Jurkat, Clone E6-1 (cell line): ENCODE results near the gene STEAP2.

Experiments used
- DNase-seq: peaks from one replicate; pipeline ENCODE4 v3.0.0-alpha.2; 2011; ENCODE audit warnings: low read depth, low spot score
- H3K4me3 ChIP-seq: 2 replicates; pipeline ENCODE4 v1.5.1; 2011; ENCODE audit warnings: mild to moderate bottlenecking, low read length, control low read depth, moderate library complexity

The STEAP2 gene

DNA sequence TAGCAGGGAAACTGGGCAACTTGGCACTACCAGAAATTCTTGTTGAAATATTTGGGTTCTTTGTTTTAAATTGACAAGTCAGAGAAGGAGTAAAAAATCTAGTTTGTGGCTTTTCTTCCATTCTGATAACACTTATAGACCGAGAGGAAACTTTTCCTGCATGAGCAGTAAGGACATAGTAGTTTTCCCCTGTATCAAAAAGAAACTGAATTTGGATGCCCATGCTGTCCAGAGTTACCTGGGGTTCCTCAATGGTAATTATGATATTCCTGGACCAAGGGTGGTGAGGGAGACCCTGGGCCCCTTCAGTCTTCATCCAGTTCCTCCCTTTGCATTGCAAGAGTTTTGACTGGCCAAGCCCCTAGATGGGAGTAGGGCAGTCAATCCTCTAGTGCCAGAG lies 19.9 kb upstream of the STEAP2 start:
- DNase-seq, result no peak
- H3K4me3 ChIP-seq, result no peak overlapping the region

DNA sequence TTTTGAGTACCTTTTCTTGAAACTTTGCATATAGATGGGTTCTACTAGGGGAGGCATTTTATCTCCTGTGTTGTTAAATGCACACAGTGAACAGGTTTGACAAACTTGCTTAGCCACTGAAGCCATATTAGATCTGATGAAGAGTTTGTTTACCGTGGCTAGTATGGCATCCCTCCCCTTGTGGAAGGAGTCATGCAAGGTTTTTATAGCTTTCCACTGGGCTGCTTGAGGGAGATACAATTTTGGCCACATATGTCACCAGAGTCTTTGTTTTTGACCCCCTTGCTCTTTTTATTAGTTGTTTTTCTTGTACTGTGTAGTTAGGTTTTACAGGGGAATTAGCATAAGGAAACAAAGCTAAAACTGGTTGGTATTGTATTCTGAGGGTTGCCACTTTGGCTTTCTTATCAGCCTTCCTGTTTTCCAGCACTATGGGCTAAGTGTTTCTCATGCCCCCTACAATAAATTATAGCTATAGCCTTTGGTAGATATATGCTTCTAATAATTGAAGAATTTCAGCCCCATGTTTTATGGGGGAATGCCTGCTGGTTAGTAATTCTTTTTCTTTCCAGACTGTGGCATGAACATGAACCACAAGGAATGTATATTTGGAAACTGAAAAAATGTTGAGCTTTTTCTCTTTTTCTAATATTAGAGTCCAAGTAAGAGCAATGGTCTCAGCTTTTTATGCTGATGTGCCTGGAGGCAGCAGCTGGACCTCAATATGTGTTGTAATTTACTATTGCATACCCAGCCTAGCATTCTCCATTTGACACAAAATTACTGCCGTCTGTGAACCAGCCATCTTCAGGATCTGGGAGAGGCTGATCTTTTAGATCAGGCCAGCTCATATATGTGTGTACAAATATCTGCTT lies 18.4 kb upstream of the STEAP2 start:
- DNase-seq, result no peak
- no peak overlapping the region for H3K4me3 ChIP-seq

DNA sequence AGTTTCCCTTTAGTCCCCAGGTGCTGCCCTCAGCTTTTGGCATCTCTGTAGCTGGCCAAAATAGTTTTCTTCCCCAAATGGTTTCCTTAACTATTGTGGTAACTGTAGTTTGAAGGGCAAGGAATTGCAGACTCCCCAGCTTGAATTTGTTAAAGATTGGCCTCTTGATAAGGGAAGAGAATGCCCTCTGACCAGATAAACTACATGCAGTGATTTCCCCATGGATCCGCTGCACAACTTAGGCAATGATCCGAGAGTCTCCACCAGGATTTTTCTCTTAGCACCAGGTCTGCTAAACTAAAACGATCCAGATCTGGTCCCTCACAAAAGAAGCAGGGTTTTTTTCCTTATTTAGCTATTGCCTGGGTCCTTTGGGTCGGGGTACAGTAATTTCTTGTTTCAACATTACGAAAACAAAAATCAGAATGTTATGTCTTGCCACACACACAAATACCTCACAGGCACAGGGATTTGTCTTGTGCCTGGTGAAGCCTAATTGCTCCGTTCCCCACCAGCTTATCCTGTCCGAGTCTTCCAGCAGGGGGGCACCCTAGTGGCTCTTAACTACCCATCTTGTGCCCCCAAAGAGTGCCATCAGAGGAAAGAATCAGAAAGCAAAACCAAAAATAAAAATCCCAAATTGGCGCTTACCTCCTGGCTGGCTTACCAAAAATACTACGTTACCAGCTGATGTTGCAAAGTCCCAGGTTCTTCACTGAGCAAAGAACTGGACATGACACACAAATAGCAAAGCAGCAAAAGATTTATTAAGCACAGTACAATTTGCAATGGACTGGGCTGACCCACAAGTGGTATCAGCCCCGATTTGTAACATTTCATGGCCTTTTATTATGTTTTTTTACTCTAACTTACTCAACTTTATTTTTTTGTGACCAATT lies 16.4 kb upstream of the STEAP2 start:
- H3K4me3 ChIP-seq, result no peak overlapping the region
- no peak for DNase-seq

DNA sequence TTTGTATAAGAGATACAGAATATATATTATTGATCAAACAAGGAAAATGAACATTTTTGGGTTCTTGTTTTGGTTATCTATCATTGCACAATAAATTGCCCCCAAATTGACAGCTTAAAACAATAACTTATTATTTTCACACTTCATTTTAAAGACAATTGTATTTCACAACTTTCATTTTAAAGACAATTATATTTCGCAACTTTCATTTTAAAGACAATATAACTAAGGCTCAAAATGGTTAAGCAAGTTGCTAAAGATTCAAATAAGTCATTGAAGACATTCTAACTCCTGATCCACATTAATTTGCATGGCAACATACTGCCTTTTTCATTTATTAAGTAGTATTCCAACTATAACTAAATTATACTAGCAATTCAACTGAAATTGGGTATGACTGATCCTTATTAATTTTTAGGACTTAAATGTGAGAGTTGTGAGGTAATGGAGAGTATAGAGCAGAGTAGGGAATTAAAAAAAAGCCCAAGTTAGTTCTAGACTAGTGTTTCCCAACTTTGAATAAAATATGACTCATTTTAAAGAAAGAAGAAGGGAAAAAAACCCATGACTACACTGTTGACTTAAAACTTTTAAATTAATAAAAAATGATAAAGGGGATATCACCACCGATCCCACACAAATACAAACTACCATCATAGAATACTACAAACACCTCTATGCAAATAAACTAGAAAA lies 9.9 kb upstream of the STEAP2 start:
- H3K4me3 ChIP-seq, result no peak overlapping the region
- DNase-seq, result no peak

DNA sequence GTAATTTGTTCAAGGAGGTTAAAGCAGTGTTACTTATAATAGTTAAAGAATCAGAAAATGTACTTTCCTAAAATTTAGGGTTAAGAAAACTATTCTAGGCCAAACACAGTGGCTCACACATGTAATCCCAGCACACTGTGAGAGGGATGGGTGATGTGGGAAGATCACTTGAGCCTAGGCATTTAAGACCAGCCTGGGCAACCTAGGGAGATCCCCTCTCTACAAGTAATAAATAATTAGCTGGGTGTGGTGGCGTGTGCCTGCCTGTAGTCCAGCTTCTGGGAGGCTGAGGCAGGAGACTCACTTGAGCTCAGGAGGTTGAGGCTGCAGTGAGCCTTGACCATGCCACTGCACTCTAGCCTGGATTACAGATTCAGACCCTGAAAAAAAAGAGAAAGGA lies 3.6 kb upstream of the STEAP2 start:
- H3K4me3 ChIP-seq, result no peak overlapping the region
- no peak for DNase-seq

DNA sequence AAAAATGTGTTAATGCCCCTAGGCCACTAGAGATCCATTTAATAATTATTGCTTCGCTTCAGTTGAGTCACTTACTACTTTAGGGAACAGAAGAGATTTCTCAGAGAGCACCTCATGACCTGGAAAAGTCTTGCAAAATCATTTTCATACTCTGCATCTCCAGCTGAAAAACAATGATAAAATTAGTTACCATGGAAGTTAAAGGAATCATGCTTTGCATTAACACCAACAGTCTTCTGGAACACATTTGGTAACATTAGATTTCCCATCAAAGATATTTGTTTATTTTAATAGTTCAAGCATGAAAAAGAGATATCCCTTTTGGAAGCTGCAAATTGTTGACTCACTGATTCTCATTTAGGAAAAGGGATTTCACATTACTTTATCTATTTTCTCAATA lies 1.8 kb upstream of the STEAP2 start:
- no peak overlapping the region for H3K4me3 ChIP-seq
- DNase-seq, result no peak

DNA sequence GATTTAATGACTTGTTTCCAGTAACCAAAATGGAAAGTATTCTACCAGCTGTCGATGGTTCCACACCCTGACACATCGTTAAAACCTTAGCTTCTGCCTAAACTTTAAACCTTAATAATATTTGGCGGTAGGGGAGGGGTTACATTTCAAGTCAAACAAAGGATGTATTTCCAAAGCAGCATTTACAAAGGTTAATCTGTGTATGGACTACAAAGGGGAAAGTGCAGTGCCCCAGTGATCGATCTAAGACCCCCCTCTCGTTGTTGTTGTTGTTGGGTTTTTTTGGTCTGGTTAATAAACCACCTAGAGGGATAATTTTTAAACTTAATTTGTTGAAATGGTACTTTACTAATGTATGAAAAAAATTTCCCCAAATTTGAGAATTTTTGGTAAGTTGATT lies 1.1 kb upstream of the STEAP2 start:
- no peak for DNase-seq
- H3K4me3 ChIP-seq, result no peak overlapping the region

DNA sequence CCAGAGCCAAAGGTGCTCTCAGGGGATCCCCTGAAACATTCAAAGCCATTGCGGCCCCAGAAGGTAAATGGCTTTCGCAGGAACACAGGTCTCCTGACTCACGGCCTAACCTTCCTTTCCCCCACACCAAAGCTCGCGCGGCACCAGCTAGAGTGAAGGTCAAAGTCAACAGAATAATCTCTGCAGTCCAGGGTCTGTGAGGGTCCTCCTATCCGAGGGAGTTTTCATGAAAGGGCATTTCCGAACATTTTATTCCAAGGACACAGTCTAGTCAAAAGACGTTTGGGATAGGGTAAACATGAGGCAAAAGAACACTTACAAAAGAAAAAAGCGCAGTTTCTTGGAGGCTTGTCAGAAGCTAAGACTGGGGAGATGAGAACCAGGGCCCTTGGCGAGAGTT lies 559 bp upstream of the STEAP2 start:
- no peak overlapping the region for H3K4me3 ChIP-seq
- DNase-seq, result no peak

DNA sequence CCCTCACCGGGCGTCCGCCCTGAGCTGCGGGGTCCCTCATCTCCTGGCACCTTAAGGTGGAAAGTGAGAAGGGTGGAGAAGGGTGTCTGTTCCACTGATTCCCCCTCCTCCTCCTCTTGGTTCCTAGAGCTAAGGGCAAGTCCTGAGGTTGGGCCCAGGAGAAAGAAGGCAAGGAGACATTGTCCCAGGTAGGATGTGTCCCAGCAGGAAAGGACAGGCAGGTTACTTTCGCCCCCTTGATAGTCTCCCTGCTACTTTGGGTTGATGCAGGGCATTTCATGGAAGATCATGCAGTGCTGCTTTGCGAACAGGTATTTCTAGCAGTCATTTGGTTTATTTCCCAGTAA lies 582 bp downstream of the STEAP2 start:
- DNase-seq, result no peak
- H3K4me3 ChIP-seq, result no peak overlapping the region

DNA sequence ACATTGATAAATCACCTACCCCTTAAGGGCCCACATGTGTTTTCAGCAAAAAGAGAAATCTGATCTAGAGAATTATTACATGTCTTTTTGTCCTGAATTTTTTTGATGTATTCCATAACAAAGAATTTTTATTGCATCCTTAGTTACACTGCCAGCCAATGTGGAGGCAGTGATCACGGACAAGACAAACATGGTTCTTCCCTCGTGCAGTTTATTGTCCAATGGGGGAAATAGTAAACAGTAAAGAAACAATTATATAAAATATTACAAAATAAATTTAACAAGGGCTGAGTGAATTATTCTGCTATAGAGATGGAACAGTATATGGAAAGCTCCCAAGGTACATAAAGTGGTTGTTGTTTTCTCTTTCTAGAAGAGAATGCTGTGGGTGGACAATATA lies 2.0 kb downstream of the STEAP2 start:
- DNase-seq, result no peak
- no peak overlapping the region for H3K4me3 ChIP-seq

DNA sequence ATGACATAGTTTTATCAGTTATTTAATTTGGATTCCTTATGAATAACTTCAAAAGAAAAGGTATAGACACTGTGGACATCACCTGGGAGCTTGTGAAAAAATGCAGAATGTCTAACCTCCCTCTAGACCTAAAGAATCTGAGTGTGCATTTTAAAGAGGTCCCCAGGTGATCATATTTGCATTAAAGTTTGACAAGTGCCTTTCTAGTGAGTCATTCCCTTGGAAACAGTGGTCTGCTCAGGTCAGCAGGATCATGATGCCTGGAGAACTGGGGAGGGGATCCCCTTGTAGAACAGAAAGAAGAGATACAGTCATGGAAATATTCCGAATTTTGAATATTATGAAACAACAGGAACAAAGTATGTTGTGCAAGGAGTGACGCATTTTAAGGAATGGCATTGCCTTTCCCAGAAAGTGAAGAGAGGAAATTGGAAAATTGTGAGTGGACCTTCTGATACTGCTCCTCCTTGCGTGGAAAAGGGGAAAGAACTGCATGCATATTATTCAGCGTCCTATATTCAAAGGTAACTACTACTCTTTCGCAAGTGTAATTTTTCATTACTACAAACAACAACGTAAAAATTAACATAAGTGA lies 4.6 kb downstream of the STEAP2 start:
- DNase-seq, result no peak
- no peak overlapping the region for H3K4me3 ChIP-seq

DNA sequence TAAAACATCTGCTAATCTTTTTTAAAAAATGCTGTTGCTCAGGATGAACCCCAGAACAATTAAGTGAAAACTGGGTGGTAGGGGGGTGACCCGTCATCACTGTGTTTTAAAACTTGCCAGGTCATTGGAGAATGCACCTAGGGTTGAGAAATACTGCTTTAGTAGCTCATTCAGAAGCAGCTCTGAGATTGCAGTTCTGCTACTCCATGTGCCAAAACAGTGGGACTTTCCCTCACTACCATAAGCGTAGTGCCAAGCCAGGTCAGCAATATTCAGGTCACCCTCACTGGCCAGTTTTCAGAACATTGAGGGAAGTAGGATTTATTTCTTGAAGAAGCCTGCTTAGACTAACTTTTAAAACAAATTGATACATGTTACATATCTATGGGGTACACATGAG lies 5.2 kb downstream of the STEAP2 start:
- DNase-seq, result no peak
- no peak overlapping the region for H3K4me3 ChIP-seq

DNA sequence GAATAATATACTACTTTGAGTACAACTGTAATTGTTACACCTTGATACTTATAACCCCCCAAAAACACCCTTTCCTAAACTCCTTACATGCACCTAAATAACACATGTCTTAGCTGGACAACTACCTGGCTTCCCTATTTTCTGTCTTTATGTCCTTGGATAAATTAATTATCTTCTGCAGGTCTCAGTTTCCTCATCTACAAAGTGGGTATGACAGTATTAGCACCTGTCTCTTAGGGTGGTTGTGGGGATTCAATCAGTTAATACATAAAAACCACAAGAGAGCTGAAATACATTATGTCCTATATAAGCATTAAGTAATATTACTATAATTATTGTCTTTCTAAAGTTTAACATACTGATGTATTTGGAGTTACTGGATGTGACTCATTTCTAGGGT lies 10.8 kb downstream of the STEAP2 start:
- H3K4me3 ChIP-seq, result no peak overlapping the region
- no peak for DNase-seq

DNA sequence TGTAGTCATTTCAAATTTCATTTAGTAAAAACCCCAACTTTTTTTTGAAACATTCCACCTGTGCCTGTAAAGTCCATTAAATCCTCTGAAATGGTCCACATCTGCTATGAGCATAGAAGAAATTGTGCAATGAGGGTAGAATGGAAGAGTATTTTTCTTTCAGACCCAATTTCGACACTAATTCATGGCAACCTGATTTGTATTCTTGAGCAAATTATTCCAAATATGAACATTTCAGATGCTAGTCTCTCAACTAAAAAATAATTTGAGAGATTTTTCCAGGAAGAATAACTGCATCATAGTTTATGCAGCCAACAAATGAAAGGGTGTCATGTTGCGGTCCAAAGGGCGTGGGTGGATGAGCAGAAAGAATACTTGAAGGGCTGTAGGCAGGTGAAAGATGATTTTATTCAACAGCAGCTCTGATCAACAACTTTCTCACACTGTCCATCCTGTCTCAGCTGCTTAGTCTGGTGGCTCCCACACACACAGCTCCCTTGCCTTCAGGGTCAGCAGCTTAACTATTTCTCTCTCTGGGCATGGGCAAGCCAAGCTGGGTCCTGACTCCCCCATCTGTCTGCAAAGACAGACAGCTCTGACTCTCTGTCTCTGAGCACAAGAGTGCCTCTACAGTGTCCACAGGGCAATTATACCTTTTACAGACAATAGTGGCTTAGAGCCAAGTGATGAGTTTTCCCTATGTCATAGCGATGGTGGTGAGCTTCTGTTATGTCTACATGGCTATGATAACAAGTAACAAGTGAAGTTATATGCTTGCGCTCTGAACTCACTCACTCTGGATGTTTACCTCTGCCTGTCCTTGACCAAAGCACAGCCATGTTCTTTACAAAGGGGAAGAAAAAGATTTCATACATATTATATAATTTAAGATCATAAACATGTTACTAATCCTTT lies 11.5 kb downstream of the STEAP2 start:
- DNase-seq, result no peak
- H3K4me3 ChIP-seq, result no peak overlapping the region

DNA sequence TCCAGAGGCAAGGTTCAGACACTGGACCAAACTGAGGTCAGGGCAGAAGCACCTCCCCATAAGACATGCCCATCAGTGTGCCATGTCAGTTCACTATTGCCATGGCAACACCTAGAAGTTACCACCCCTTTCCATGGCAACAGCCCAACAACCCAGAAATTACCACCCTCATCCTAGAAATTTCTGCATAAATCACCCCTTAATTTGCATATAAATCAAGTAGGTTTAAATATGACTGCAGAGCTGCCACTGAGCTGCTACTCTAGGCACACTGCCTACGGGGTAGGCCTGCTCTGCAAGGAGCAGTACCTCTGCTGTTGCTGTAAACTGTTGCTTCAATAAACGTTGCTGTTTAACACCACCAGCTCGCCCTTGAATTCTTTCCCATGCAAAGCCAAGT lies 12.7 kb downstream of the STEAP2 start:
- no peak for DNase-seq
- no peak overlapping the region for H3K4me3 ChIP-seq

DNA sequence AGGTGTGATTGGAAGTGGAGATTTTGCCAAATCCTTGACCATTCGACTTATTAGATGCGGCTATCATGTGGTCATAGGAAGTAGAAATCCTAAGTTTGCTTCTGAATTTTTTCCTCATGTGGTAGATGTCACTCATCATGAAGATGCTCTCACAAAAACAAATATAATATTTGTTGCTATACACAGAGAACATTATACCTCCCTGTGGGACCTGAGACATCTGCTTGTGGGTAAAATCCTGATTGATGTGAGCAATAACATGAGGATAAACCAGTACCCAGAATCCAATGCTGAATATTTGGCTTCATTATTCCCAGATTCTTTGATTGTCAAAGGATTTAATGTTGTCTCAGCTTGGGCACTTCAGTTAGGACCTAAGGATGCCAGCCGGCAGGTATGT lies 13.6 kb downstream of the STEAP2 start:
- H3K4me3 ChIP-seq, result no peak overlapping the region
- no peak for DNase-seq

DNA sequence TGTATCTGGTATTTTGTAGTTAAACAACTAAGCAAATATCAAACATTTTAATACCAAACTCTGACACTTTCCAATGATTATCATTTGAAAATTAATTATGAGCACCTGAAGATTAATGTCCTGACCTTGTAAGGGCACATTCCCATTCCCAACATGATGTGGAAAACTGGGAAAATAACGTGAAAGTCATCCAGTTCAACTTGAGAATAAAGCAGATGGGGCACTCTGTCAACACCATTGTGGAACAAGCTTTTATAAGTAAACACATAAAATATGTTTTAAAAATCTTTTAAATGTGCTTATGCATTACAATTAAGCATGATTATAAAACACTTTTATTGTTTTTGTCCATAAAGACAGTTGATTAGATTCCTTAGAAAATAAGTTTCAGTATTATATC lies 14.1 kb downstream of the STEAP2 start:
- no peak overlapping the region for H3K4me3 ChIP-seq
- DNase-seq, result no peak

DNA sequence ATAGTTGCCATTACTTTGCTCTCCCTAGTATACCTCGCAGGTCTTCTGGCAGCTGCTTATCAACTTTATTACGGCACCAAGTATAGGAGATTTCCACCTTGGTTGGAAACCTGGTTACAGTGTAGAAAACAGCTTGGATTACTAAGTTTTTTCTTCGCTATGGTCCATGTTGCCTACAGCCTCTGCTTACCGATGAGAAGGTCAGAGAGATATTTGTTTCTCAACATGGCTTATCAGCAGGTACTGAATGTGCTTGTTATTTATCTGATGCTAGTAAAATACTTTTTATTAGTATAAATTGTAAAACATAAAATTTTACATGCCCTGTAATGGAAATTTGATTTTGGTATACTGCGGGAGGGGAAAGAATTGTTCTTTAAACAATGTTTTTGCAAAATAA lies 15.7 kb downstream of the STEAP2 start:
- DNase-seq, result no peak
- no peak overlapping the region for H3K4me3 ChIP-seq

DNA sequence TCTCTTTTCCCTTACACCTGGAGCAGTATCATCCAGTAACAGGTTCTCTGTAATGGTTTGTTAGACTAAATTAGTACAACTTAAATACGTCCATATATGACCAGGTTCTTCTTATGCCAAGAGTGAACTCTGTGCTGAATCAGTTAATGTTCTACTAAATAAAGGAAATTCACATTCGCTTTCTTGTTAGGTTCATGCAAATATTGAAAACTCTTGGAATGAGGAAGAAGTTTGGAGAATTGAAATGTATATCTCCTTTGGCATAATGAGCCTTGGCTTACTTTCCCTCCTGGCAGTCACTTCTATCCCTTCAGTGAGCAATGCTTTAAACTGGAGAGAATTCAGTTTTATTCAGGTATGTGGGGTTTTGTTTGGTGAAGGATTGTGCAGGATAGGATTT lies 18.1 kb downstream of the STEAP2 start:
- DNase-seq, result no peak
- H3K4me3 ChIP-seq, result no peak overlapping the region
